GM23248 (cell line): Measurements from ENCODE around the gene MIER2.

Experiments used
- EZH2 ChIP-seq: fragments of 200-600 bp; sonication (generic); IDR thresholded peaks from 2 replicates; pipeline ENCODE4 v1.6.1; 2018; ENCODE audit warnings: antibody characterized with exemption, mild to moderate bottlenecking; ENCODE audit not compliant: insufficient read depth, poor library complexity, severe bottlenecking
- EZH2phosphoT487 ChIP-seq: fragments of 200-600 bp; sonication (generic); IDR thresholded peaks from 2 replicates; pipeline ENCODE4 v1.6.1; 2018; ENCODE audit warnings: antibody characterized with exemption, moderate library complexity, mild to moderate bottlenecking, low read depth; ENCODE audit not compliant: insufficient read depth

DNA sequence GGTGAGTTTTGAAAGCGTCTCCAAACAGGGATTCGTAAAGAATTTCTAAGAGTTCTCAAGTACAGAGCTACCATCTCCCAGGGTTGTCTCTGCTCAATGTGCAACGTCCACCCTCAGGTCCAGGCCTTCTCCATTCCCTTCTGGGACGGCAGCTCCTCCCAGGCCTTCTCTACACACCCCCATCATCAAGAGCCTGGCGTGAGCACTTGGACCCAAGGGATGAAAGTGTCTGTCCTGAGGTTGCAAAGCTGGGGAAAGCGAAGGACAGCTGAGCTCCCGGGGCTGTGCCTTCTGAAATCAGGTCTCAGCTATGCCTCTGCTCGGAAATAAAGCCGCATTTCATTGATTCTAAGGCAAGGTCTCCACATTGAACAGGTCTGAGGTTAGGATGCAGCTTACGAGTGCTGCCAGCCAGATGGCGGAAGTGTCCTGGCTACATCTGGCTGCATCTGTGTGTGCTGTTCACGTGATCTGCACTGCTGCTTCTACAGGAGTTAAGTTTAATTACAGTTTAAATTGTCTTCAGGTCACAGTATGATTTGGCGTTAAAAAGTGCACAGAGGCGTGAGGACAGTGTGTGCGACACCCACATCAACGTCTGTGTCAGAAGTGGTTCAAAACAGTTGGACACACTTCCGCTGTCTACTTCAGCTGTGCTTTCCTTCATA lies 27.0 kb upstream of the MIER2 start:
- TF ChIP-seq EZH2 (no peak), EZH2phosphoT487 (no peak)
